B cell (primary cell): ENCODE results near the gene ZBTB25. TPM values are rescaled to one million over a fixed set of nuclear protein-coding genes. Genes with fewer than 3 reads are reported as not detected.

ENCODE experiments used
- ATAC-seq: fragments of 200-7000 bp; cut with Tn5 transposase; one replicate; pipeline ENCODE4 v1.10.0; 2021; ENCODE audit warnings: low read depth, mild to moderate bottlenecking, moderate number of reproducible peaks, moderate library complexity
- CTCF ChIA-PET: fragments of 350-600 bp; sonication (Branson Sonifier 250); formaldehyde crosslinking; loops from one replicate; lab custom pipeline; 2021; ENCODE audit warnings: antibody characterized with exemption, inconsistent platforms; lab: Charles Lee
- POLR2A ChIA-PET: fragments of 350-600 bp; sonication (Branson Sonifier 250); formaldehyde crosslinking; loops from one replicate; lab custom pipeline; 2021; ENCODE audit warnings: antibody characterized with exemption; lab: Charles Lee
- DNase-seq: peaks from one replicate; pipeline ENCODE4 v3.0.0; 2013
- H2AFZ ChIP-seq: 2 replicates; pipeline ENCODE4 v1.6.1; 2012; ENCODE audit warnings: mild to moderate bottlenecking, low read depth, low read length; ENCODE audit not compliant: insufficient read depth, poor library complexity, severe bottlenecking
- H3K27ac ChIP-seq, 2 donors: 1 replicate in 1 of 2; 2 replicates in 1 of 2; pipeline ENCODE4 v1.5.1; 2012 to 2013; ENCODE audit warnings: low read length in 2 of 2, mild to moderate bottlenecking in 2 of 2, moderate library complexity in 1 of 2
- H3K27me3 ChIP-seq, 4 experiments: fragments of 200-600 bp in 1 of 4; sonication (generic) in 1 of 4; replicated peaks in 1 of 4; 1 replicate in 2 of 4; 2 replicates in 2 of 4; pipeline versions ENCODE4 v1.6.1 to v1.7.0; 2013 to 2016; ENCODE audit warnings: low read length in 3 of 4, mild to moderate bottlenecking in 2 of 4, mixed read lengths in 1 of 4, moderate library complexity in 1 of 4; ENCODE audit not compliant: insufficient read depth in 4 of 4, control insufficient read depth in 3 of 4; ENCODE audit errors: control extremely low read depth in 1 of 4
- H3K36me3 ChIP-seq, 2 experiments: replicated peaks in 1 of 2; 1 replicate in 1 of 2; 2 replicates in 1 of 2; pipeline versions ENCODE4 v1.6.1 to v1.7.1; 2013; ENCODE audit warnings: low read length in 1 of 2; ENCODE audit not compliant: insufficient read depth in 2 of 2, control insufficient read depth in 1 of 2; ENCODE audit errors: control extremely low read depth in 1 of 2, extremely low read depth in 1 of 2
- H3K4me1 ChIP-seq, 2 donors: fragments of 200-600 bp in 1 of 2; sonication (generic) in 1 of 2; 1 replicate in 1 of 2; 2 replicates in 1 of 2; pipeline versions ENCODE4 v1.5.1 to v1.6.1; 2013 to 2017; ENCODE audit warnings: low read length in 2 of 2; ENCODE audit not compliant: control insufficient read depth in 2 of 2, insufficient read depth in 2 of 2
- H3K4me2 ChIP-seq: replicated peaks from 2 replicates; pipeline ENCODE3; 2012; ENCODE audit warnings: mild to moderate bottlenecking, low read depth, low read length; ENCODE audit not compliant: poor library complexity, severe bottlenecking
- H3K4me3 ChIP-seq, 5 experiments: fragments of 200-600 bp in 1 of 5; sonication (generic) in 1 of 5; 1 replicate in 3 of 5; 2 replicates in 2 of 5; pipeline versions ENCODE4 v1.5.1 to v1.7.0; 2011 to 2016; ENCODE audit warnings: low read length in 4 of 5, mild to moderate bottlenecking in 4 of 5, low read depth in 2 of 5, control low read depth in 1 of 5, moderate library complexity in 1 of 5; ENCODE audit not compliant: insufficient read depth in 1 of 5; ENCODE audit errors: control extremely low read depth in 1 of 5, extremely low read depth in 1 of 5
- H3K79me2 ChIP-seq: fragments of 200-600 bp; sonication (generic); one replicate; pipeline ENCODE4 v1.6.0; 2016; ENCODE audit warnings: low read length; ENCODE audit not compliant: control insufficient read depth, insufficient read depth
- H3K9ac ChIP-seq: fragments of 200-600 bp; sonication (generic); 2 replicates; pipeline ENCODE4 v1.6.1; 2017; ENCODE audit warnings: mild to moderate bottlenecking, low read length, moderate library complexity
- H3K9me3 ChIP-seq, 3 donors: one replicate each; pipeline versions ENCODE4 v1.6.1 to v1.7.1; 2013; ENCODE audit warnings: low read length in 2 of 3; ENCODE audit not compliant: control insufficient read depth in 2 of 3, insufficient read depth in 1 of 3; ENCODE audit errors: control extremely low read depth in 1 of 3
- H4K20me1 ChIP-seq: 2 replicates; pipeline ENCODE4 v1.6.0; 2012; ENCODE audit warnings: mild to moderate bottlenecking, low read length; ENCODE audit not compliant: insufficient read depth, control insufficient read depth, poor library complexity, severe bottlenecking
- H3K27ac Mint-ChIP-seq: one replicate; pipeline ENCODE4 v1.8.0; 2021; ENCODE audit warnings: mixed read lengths
- H3K27me3 Mint-ChIP-seq: one replicate; pipeline ENCODE4 v1.8.0; 2021; ENCODE audit warnings: mixed read lengths
- H3K4me1 Mint-ChIP-seq: one replicate; pipeline ENCODE4 v1.8.0; 2021; ENCODE audit warnings: mixed read lengths
- H3K4me3 Mint-ChIP-seq: one replicate; pipeline ENCODE4 v1.8.0; 2021; ENCODE audit warnings: mixed read lengths
- H3K9me3 Mint-ChIP-seq: one replicate; pipeline ENCODE4 v1.8.0; 2022; ENCODE audit warnings: mixed read lengths; ENCODE audit not compliant: insufficient read depth
- CTCF ChIP-seq: fragments of 200-600 bp; IDR thresholded peaks from one replicate; pipeline ENCODE4 v1.8.0; 2022; ENCODE audit warnings: antibody characterized with exemption, mild to moderate bottlenecking
- EZH2 ChIP-seq: IDR thresholded peaks from 2 replicates; pipeline ENCODE4 v1.6.1; 2012; ENCODE audit warnings: borderline replicate concordance, low read depth, mild to moderate bottlenecking, moderate library complexity, low read length; ENCODE audit not compliant: insufficient read depth, poor library complexity, severe bottlenecking
- WGBS: methylation state at CpG from one replicate; pipeline ENCODE4 v1.1.5; 2013; ENCODE audit warnings: missing lambda C conversion rate; ENCODE audit not compliant: insufficient coverage; 5-methylcytosine and 5-hydroxymethylcytosine counted together
- intact Hi-C: fragments of 100-400 bp; cut with micrococcal nuclease; formaldehyde crosslinking; loops from one replicate; pipeline ENCODE4 v1.10.0; 2022
- polyA plus RNA-seq: library from polyadenylated mRNA; depleted of rRNA; stranded (reverse); fragments of >200 nt; gene quantifications from 2 replicates; pipeline ENCODE4 v1.2.3, GENCODE V29; 2012
- total RNA-seq, 2 donors: library from RNA; stranded (reverse); fragments of 120-200 nt in 1 of 2; gene quantifications; 1 replicate in 1 of 2; 2 replicates in 1 of 2; pipeline versions ENCODE4 v1.2.3 to v1.2.4, GENCODE V29; 2013 to 2022

The ZBTB25 gene
- total and polyA plus RNA-seq, 2 donors (not counting 1 experiment from before 2014, with no cell fraction given): 20.8 to 45.7 TPM

- Mint-ChIP-seq H3K4me1 (peaks cover 66% of the 10 kb centered on the region), H3K27me3 (no peaks in the 10 kb centered on the region), H3K4me3 (peak within 1 kb of the TSS; percentile 95), H3K9me3 (no peaks in the 10 kb centered on the region), H3K27ac (peak within 1 kb of the TSS; percentile 100)
- Histone ChIP-seq H3K79me2 (peaks cover 81% of the 10 kb centered on the region), H3K36me3 (no peaks in the 10 kb centered on the region), H2AFZ (peak within 1 kb of the TSS; percentile 74), H4K20me1 (peaks cover 45% of the 10 kb centered on the region), H3K27me3 (no peaks in the 10 kb centered on the region), H3K4me3 (peak within 1 kb of the TSS; percentile 89 to 98 (median 95)), H3K9me3 (no peaks in the 10 kb centered on the region), H3K27ac (peak within 1 kb of the TSS; percentile 99 to 100), H3K4me2 (peak within 1 kb of the TSS; percentile 86), H3K9ac (peak within 1 kb of the TSS; percentile 95), H3K4me1 (peaks cover 68 to 72% of the 10 kb centered on the region in 2 donors)
- intact Hi-C loops: loop anchor here (5.0 kb wide), 5 partner anchors 57 to 908 kb away; partner anchors contain the start of genes FUT8 and SYNE2
- ChIA-PET CTCF (interaction anchor here (1.3 to 1.9 kb wide), 2 partner anchors 7 to 117 kb away, joined by 3 to 4 read pairs; no protein-coding TSS in a partner anchor), POLR2A (interaction anchor here (0.6 to 3.4 kb wide), 13 partner anchors 13 to 863 kb away, joined by 3 to 28 read pairs (median 5); partner anchors contain the start of genes AKAP5, HSPA2, MTHFD1 and WDR89)
- peak; percentile 90 for DNase-seq
- ATAC-seq: peak; percentile 39
- TF ChIP-seq CTCF (no peak), EZH2 (no peak)
- WGBS: under 1% methylated on average over 63 of the region's 63 CpGs
These were observed 765 bp upstream of the ZBTB25 start, which contains the start of gene ZBTB1 for GRCh38 chr14:64504310-64504896. Gene ZBTB1 (plus strand): TSS chr14:64504770. CDS start chr14:64521505, 16,735 bp downstream.
